ENCODE results near the gene ZNF133. TPM values are rescaled to one million over a fixed set of nuclear protein-coding genes. Genes with fewer than 3 reads are reported as not detected.
"Not testable (repeated sequence)": the region's sequence is repeated elsewhere in the genome, so short reads cannot be mapped to it uniquely, and the experiment has no call there.

ZNF133 gene
- total RNA-seq, 1 experiment from 2014 or later: 16.4 TPM

- Histone ChIP-seq H3K4me1 (no peaks in the 10 kb centered on the region), H3K9me3 (replicated peaks) (no peaks in the 10 kb centered on the region), H3K27me3 (no peaks in the 10 kb centered on the region), H3K27ac (no peak overlapping the region), H3K4me3 (no peak overlapping the region), H3K36me3 (peaks cover 8% of the 10 kb centered on the region)
- DNase-seq: no peak
Observed at GRCh38 chr20:18310592-18310991, 22.3 kb downstream of the ZNF133 start.

- H3K4me1 ChIP-seq: no peaks in the 10 kb centered on the region
- no peak for DNase-seq
- no peaks in the 10 kb centered on the region for H3K9me3 ChIP-seq (replicated peaks)
- no peak overlapping the region for H3K4me3 ChIP-seq
- H3K27me3 ChIP-seq: no peaks in the 10 kb centered on the region
- peaks cover 15% of the 10 kb centered on the region for H3K36me3 ChIP-seq
- H3K27ac ChIP-seq: no peak overlapping the region
Observed at GRCh38 chr20:18312723-18313122, 24.4 kb downstream of the ZNF133 start.

- Histone ChIP-seq H3K9me3 (replicated peaks) (no peaks in the 10 kb centered on the region), H3K36me3 (peaks cover 15% of the 10 kb centered on the region), H3K27me3 (no peaks in the 10 kb centered on the region), H3K4me3 (no peak overlapping the region), H3K4me1 (no peaks in the 10 kb centered on the region), H3K27ac (no peak overlapping the region)
- DNase-seq: no peak
Observed at GRCh38 chr20:18313411-18313810, 25.1 kb downstream of the ZNF133 start.

GRCh38 chr20:18314786-18315406 is 26.6 kb downstream of the ZNF133 start:
- no peaks in the 10 kb centered on the region for H3K27me3 ChIP-seq
- no peaks in the 10 kb centered on the region for H3K9me3 ChIP-seq (replicated peaks)
- H3K36me3 ChIP-seq: peaks cover 15% of the 10 kb centered on the region
- no peaks in the 10 kb centered on the region for H3K4me1 ChIP-seq
- H3K4me3 ChIP-seq: no peak overlapping the region
- no peak overlapping the region for H3K27ac ChIP-seq
- no peak for DNase-seq

GRCh38 chr20:18316166-18316565 is 27.8 kb downstream of the ZNF133 start:
- Histone ChIP-seq H3K36me3 (peaks cover 7% of the 10 kb centered on the region), H3K4me3 (no peak overlapping the region), H3K27me3 (no peaks in the 10 kb centered on the region), H3K4me1 (no peaks in the 10 kb centered on the region), H3K9me3 (replicated peaks) (no peaks in the 10 kb centered on the region), H3K27ac (no peak overlapping the region)
- no peak for DNase-seq

- Histone ChIP-seq H3K4me1 (no peaks in the 10 kb centered on the region), H3K36me3 (peaks cover 7% of the 10 kb centered on the region; the same call in 1 of the 2 replicates), H3K27ac (no peak overlapping the region), H3K4me3 (no peak overlapping the region), H3K27me3 (no peaks in the 10 kb centered on the region), H3K9me3 (replicated peaks) (no peaks in the 10 kb centered on the region)
- DNase-seq: no peak
Observed at GRCh38 chr20:18321316-18321715, 33.0 kb downstream of the ZNF133 start.

- H3K4me1 ChIP-seq: no peaks in the 10 kb centered on the region
Observed at GRCh38 chr20:18321976-18322950, 33.9 kb downstream of the ZNF133 start.

GRCh38 chr20:18323705-18324104 is 35.4 kb downstream of the ZNF133 start:
- Histone ChIP-seq H3K36me3 (no peaks in the 10 kb centered on the region), H3K27ac (no peak overlapping the region), H3K4me3 (no peak overlapping the region), H3K9me3 (replicated peaks) (no peaks in the 10 kb centered on the region; the same call in 1 of the 2 replicates), H3K4me1 (no peaks in the 10 kb centered on the region), H3K27me3 (no peaks in the 10 kb centered on the region)
- no peak for DNase-seq

More at GRCh38 chr20:18321976-18322950, 33.9 kb downstream of the ZNF133 start:
- no peak overlapping the region for H3K27ac ChIP-seq
- H3K4me3 ChIP-seq: no peak overlapping the region
- H3K36me3 ChIP-seq: no peaks in the 10 kb centered on the region
- no peak for DNase-seq
- no peaks in the 10 kb centered on the region for H3K9me3 ChIP-seq (replicated peaks)
- H3K27me3 ChIP-seq: no peaks in the 10 kb centered on the region

- Histone ChIP-seq H3K4me3 (no peak overlapping the region), H3K36me3 (no peaks in the 10 kb centered on the region), H3K9me3 (replicated peaks) (no peaks in the 10 kb centered on the region; the same call in 1 of the 2 replicates), H3K27me3 (no peaks in the 10 kb centered on the region), H3K4me1 (no peaks in the 10 kb centered on the region), H3K27ac (no peak overlapping the region)
- DNase-seq: no peak
Observed at GRCh38 chr20:18324596-18325089, 36.3 kb downstream of the ZNF133 start.

- Histone ChIP-seq H3K36me3 (no peaks in the 10 kb centered on the region), H3K9me3 (replicated peaks) (no peaks in the 10 kb centered on the region; the same call in none of the 2 replicates), H3K4me1 (no peaks in the 10 kb centered on the region), H3K27me3 (no peaks in the 10 kb centered on the region), H3K4me3 (no peak overlapping the region), H3K27ac (no peak overlapping the region)
- no peak for DNase-seq
Observed at GRCh38 chr20:18326990-18327389, 38.7 kb downstream of the ZNF133 start.

- Histone ChIP-seq H3K9me3 (replicated peaks) (peaks cover 3% of the 10 kb centered on the region), H3K36me3 (no peaks in the 10 kb centered on the region), H3K27me3 (no peaks in the 10 kb centered on the region)
Observed at GRCh38 chr20:18331694-18332093, 43.4 kb downstream of the ZNF133 start.

GRCh38 chr20:18349749-18350148 is 61.4 kb downstream of the ZNF133 start:
- H3K27me3 ChIP-seq; H3K27ac ChIP-seq; H3K9me3 ChIP-seq (replicated peaks); H3K36me3 ChIP-seq; H3K4me3 ChIP-seq; H3K4me1 ChIP-seq; DNase-seq: not testable (repeated sequence)

More at GRCh38 chr20:18331694-18332093, 43.4 kb downstream of the ZNF133 start:
- Histone ChIP-seq H3K27ac (no peak overlapping the region), H3K4me1 (no peaks in the 10 kb centered on the region), H3K4me3 (no peak overlapping the region)
- DNase-seq: no peak

GRCh38 chr20:18359854-18360253 is 71.5 kb downstream of the ZNF133 start:
- Histone ChIP-seq H3K4me3 (no peak overlapping the region), H3K27ac (no peak overlapping the region), H3K36me3 (no peaks in the 10 kb centered on the region), H3K27me3 (peaks cover 11% of the 10 kb centered on the region; the same call in 1 of the 2 replicates), H3K9me3 (replicated peaks) (no peaks in the 10 kb centered on the region), H3K4me1 (no peaks in the 10 kb centered on the region)
- DNase-seq: no peak

GRCh38 chr20:18360635-18361034 is 72.3 kb downstream of the ZNF133 start:
- H3K4me1 ChIP-seq: no peaks in the 10 kb centered on the region
- no peak overlapping the region for H3K27ac ChIP-seq
- H3K4me3 ChIP-seq: no peak overlapping the region
- H3K27me3 ChIP-seq: peaks cover 8% of the 10 kb centered on the region; the same call in 1 of the 2 replicates
- DNase-seq: no peak
- no peaks in the 10 kb centered on the region for H3K9me3 ChIP-seq (replicated peaks)
- H3K36me3 ChIP-seq: no peaks in the 10 kb centered on the region

GRCh38 chr20:18361678-18362077 is 73.4 kb downstream of the ZNF133 start:
- no peak overlapping the region for H3K27ac ChIP-seq
- no peak for DNase-seq
- no peaks in the 10 kb centered on the region for H3K9me3 ChIP-seq (replicated peaks)
- H3K4me1 ChIP-seq: no peaks in the 10 kb centered on the region
- H3K36me3 ChIP-seq: no peaks in the 10 kb centered on the region
- H3K27me3 ChIP-seq: peaks cover 8% of the 10 kb centered on the region; the same call in 1 of the 2 replicates
- no peak overlapping the region for H3K4me3 ChIP-seq

Data from SJCRH30 (cell line).